ENCODE measurements around the gene ACKR4. TPM values are rescaled to one million over a fixed set of nuclear protein-coding genes. Genes with fewer than 3 reads are reported as not detected.

ACKR4 gene
- total RNA-seq, 1 experiment from 2014 or later, result 4.9 TPM

DNA sequence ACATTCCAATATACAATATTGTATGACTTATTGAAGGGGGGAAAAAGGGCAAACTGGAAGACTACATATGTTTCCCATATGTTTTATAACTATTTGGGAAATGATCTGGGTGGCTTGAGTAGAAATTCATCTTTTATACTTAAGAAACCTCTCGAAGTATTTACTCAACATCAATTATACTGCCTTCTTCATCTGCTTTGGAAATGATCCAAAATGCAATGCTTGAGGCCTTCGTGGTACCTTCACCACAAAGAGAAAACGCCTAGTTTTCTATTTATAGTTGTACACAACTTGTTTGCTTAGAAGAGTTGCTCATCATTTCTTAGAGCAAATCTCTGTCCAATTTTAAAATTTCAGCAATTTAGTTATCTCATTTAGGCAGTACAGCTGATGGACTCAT lies 18.8 kb downstream of the ACKR4 start:
- no peaks in the 10 kb centered on the region for H3K9me3 Mint-ChIP-seq (ENCODE audit: low read depth, unreplicated experiment)
- TF ChIP-seq, protein P1, sequence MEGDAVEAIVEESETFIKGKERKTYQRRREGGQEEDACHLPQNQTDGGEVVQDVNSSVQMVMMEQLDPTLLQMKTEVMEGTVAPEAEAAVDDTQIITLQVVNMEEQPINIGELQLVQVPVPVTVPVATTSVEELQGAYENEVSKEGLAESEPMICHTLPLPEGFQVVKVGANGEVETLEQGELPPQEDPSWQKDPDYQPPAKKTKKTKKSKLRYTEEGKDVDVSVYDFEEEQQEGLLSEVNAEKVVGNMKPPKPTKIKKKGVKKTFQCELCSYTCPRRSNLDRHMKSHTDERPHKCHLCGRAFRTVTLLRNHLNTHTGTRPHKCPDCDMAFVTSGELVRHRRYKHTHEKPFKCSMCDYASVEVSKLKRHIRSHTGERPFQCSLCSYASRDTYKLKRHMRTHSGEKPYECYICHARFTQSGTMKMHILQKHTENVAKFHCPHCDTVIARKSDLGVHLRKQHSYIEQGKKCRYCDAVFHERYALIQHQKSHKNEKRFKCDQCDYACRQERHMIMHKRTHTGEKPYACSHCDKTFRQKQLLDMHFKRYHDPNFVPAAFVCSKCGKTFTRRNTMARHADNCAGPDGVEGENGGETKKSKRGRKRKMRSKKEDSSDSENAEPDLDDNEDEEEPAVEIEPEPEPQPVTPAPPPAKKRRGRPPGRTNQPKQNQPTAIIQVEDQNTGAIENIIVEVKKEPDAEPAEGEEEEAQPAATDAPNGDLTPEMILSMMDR (IDR thresholded peaks at IDR 0.05; ENCODE audit: unreplicated experiment), result no peak
- H3K27ac Mint-ChIP-seq (ENCODE audit: unreplicated experiment), result no peak overlapping the region
- no peaks in the 10 kb centered on the region for H3K4me1 Mint-ChIP-seq (ENCODE audit: low read depth, unreplicated experiment)
- BruUV-seq (replicated peaks), result no TSS peak
- H3K36me3 Mint-ChIP-seq (ENCODE audit: insufficient read depth, unreplicated experiment), result no peaks in the 10 kb centered on the region
- CTCF ChIA-PET, result no interaction called here
- intact Hi-C loops (cut with micrococcal nuclease; ENCODE audit: unreplicated experiment), result no loop called here
- no peaks in the 10 kb centered on the region for H3K27me3 Mint-ChIP-seq (ENCODE audit: unreplicated experiment)
- no peak for DNase-seq
- H3K4me3 Mint-ChIP-seq (ENCODE audit: low read depth, unreplicated experiment), result no peak overlapping the region

DNA sequence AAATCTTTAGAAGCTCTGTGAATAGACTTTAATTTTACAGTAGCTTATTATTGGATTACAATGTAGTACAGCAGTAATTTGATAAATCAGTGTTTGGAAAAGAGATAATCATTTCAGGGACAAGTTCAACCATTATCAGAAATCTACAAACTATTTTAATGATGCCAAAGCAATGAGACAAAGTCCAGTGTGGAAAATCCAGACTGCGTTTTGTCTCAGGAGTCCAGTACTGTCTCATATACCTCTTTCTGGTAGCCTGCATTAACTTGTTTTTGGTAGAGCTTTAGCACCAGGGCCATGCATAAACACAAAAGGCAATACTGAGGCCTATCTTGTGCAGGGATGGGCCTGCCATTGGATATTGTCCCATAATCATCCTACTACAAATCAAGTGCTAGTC lies 19.7 kb downstream of the ACKR4 start:
- Mint-ChIP-seq H3K4me1 (ENCODE audit: low read depth, unreplicated experiment) (no peaks in the 10 kb centered on the region), H3K9me3 (ENCODE audit: low read depth, unreplicated experiment) (no peaks in the 10 kb centered on the region), H3K27me3 (ENCODE audit: unreplicated experiment) (no peaks in the 10 kb centered on the region), H3K36me3 (ENCODE audit: insufficient read depth, unreplicated experiment) (no peaks in the 10 kb centered on the region), H3K4me3 (ENCODE audit: low read depth, unreplicated experiment) (no peak overlapping the region), H3K27ac (ENCODE audit: unreplicated experiment) (no peak overlapping the region)
- DNase-seq, result no peak
- CTCF ChIA-PET, result no interaction called here
- no TSS peak for BruUV-seq (replicated peaks)
- intact Hi-C loops (cut with micrococcal nuclease; ENCODE audit: unreplicated experiment), result no loop called here
- TF ChIP-seq, protein P1 (IDR thresholded peaks at IDR 0.05; ENCODE audit: unreplicated experiment), result no peak

DNA sequence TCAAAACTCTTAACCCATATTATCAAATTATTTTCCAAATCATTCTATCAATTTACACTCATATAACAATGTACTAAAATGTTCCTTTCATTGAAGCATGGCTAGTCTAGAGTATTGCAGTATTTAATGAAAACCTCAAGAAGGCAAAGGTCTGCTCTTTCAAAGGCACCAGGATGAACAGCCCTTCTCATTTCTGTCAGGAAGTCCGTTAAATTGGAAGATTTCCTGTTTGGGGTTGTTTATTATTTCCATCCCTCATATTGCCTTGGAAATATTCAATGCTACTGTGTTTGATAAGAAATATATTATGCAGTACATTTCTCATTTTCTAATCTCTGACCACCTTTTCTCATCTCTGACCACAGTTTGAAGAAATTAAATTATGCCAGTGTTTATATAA lies 25.1 kb downstream of the ACKR4 start:
- H3K27me3 Mint-ChIP-seq (ENCODE audit: unreplicated experiment), result no peaks in the 10 kb centered on the region
- no peak overlapping the region for H3K27ac Mint-ChIP-seq (ENCODE audit: unreplicated experiment)
- DNase-seq, result no peak
- intact Hi-C loops (cut with micrococcal nuclease; ENCODE audit: unreplicated experiment), result no loop called here
- BruUV-seq (replicated peaks), result no TSS peak
- H3K4me3 Mint-ChIP-seq (ENCODE audit: low read depth, unreplicated experiment), result no peak overlapping the region
- CTCF ChIA-PET, result no interaction called here
- H3K36me3 Mint-ChIP-seq (ENCODE audit: insufficient read depth, unreplicated experiment), result no peaks in the 10 kb centered on the region
- no peaks in the 10 kb centered on the region for H3K9me3 Mint-ChIP-seq (ENCODE audit: low read depth, unreplicated experiment)
- H3K4me1 Mint-ChIP-seq (ENCODE audit: low read depth, unreplicated experiment), result no peaks in the 10 kb centered on the region
- TF ChIP-seq, protein P1 (IDR thresholded peaks at IDR 0.05; ENCODE audit: unreplicated experiment), result no peak

DNA sequence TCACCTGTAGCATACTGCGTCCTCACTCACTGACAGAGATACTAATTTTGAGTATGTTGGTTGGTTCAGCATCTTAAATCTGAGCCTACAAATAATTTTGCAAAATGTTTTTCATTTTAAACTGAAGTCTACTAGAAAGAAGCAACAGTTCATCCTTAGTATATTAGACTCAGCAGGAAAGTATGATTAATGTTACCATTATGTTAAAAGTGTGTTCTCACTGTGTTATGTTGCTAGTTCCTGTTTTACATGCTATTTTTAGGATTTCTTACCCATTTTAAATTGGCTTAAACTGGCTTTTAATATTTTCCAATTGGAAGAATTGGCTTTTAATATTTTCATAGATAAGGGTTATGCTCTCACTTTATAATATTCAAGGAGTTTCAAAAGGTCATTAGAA lies 25.7 kb downstream of the ACKR4 start:
- Mint-ChIP-seq H3K9me3 (ENCODE audit: low read depth, unreplicated experiment) (no peaks in the 10 kb centered on the region), H3K4me1 (ENCODE audit: low read depth, unreplicated experiment) (no peaks in the 10 kb centered on the region), H3K27me3 (ENCODE audit: unreplicated experiment) (no peaks in the 10 kb centered on the region), H3K36me3 (ENCODE audit: insufficient read depth, unreplicated experiment) (no peaks in the 10 kb centered on the region), H3K27ac (ENCODE audit: unreplicated experiment) (no peak overlapping the region), H3K4me3 (ENCODE audit: low read depth, unreplicated experiment) (no peak overlapping the region)
- DNase-seq, result no peak
- no TSS peak for BruUV-seq (replicated peaks)
- CTCF ChIA-PET, result no interaction called here
- TF ChIP-seq, protein P1 (IDR thresholded peaks at IDR 0.05; ENCODE audit: unreplicated experiment), result no peak
- intact Hi-C loops (cut with micrococcal nuclease; ENCODE audit: unreplicated experiment), result no loop called here

DNA sequence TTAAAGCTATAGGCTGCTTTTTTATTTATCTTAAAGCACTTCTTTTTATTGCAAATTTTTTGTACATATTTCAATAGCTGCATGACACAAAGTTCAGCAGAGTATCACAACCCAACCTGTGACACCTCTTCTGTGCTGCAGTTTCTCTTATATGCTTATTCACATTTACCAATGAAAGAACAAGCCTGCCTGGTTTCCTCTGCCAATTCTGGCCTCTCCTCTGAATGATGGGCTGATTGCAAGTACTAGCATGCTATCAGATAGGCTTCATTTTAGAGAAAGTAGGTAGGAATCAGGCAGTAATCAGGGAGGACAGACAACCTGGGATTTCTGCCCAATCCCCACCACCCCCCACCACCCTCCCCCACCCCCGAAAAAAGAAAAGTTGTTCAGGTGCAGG lies 26.6 kb downstream of the ACKR4 start:
- no peak overlapping the region for H3K27ac Mint-ChIP-seq (ENCODE audit: unreplicated experiment)
- H3K27me3 Mint-ChIP-seq (ENCODE audit: unreplicated experiment), result no peaks in the 10 kb centered on the region
- no TSS peak for BruUV-seq (replicated peaks)
- CTCF ChIA-PET, result no interaction called here
- no peak overlapping the region for H3K4me3 Mint-ChIP-seq (ENCODE audit: low read depth, unreplicated experiment)
- TF ChIP-seq, protein P1 (IDR thresholded peaks at IDR 0.05; ENCODE audit: unreplicated experiment), result no peak
- no peaks in the 10 kb centered on the region for H3K9me3 Mint-ChIP-seq (ENCODE audit: low read depth, unreplicated experiment)
- no peaks in the 10 kb centered on the region for H3K4me1 Mint-ChIP-seq (ENCODE audit: low read depth, unreplicated experiment)
- intact Hi-C loops (cut with micrococcal nuclease; ENCODE audit: unreplicated experiment), result no loop called here
- no peaks in the 10 kb centered on the region for H3K36me3 Mint-ChIP-seq (ENCODE audit: insufficient read depth, unreplicated experiment)
- no peak for DNase-seq
